Measurements from ENCODE around the gene FHIT.
A peak's percentile ranks its signal among the peaks of the same experiment; 100 is the strongest.

The FHIT gene

GRCh38 chr3:61043156-61043555 is 208.1 kb downstream of the FHIT start:
- H3K4me3 ChIP-seq (ENCODE audit: low read depth, low read length), result no peak overlapping the region
- TF ChIP-seq, protein P1, sequence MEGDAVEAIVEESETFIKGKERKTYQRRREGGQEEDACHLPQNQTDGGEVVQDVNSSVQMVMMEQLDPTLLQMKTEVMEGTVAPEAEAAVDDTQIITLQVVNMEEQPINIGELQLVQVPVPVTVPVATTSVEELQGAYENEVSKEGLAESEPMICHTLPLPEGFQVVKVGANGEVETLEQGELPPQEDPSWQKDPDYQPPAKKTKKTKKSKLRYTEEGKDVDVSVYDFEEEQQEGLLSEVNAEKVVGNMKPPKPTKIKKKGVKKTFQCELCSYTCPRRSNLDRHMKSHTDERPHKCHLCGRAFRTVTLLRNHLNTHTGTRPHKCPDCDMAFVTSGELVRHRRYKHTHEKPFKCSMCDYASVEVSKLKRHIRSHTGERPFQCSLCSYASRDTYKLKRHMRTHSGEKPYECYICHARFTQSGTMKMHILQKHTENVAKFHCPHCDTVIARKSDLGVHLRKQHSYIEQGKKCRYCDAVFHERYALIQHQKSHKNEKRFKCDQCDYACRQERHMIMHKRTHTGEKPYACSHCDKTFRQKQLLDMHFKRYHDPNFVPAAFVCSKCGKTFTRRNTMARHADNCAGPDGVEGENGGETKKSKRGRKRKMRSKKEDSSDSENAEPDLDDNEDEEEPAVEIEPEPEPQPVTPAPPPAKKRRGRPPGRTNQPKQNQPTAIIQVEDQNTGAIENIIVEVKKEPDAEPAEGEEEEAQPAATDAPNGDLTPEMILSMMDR (conservative IDR thresholded peaks at IDR 0.05; ENCODE audit: low read depth, low read length), result no peak
- no peak for DNase-seq (ENCODE audit: low read depth)

GRCh38 chr3:61040618-61041017 is 210.6 kb downstream of the FHIT start:
- H3K4me3 ChIP-seq (ENCODE audit: low read depth, low read length), result no peak overlapping the region
- TF ChIP-seq, protein P1 (conservative IDR thresholded peaks at IDR 0.05; ENCODE audit: low read depth, low read length), result no peak
- no peak for DNase-seq (ENCODE audit: low read depth)

- TF ChIP-seq, protein P1 (conservative IDR thresholded peaks at IDR 0.05; ENCODE audit: low read depth, low read length), result no peak
- H3K4me3 ChIP-seq (ENCODE audit: low read depth, low read length), result no peak overlapping the region
- DNase-seq (ENCODE audit: low read depth), result no peak
These were observed 215.7 kb downstream of the FHIT start for GRCh38 chr3:61035573-61035972.

DNA sequence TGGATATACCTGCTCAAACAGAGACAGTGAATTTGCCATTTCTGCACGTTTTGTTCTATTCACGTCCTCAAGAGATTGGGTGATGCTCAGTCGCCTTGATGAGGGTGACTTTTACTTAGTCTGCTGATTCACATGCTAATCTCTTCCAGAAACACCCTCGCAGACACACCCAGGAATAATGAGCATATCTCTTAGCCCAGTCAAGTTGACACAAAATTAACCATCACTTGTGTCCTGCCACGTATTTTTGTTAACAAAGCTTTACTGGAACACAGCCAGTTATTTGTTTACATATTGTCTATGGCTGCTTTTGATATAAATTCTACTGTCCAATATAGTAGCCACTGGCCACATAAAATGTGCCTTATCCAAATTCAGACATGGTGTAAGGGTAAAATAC is 218.3 kb downstream of the FHIT start:
- no peak overlapping the region for H3K4me3 ChIP-seq (ENCODE audit: low read depth, low read length)
- TF ChIP-seq, protein P1 (conservative IDR thresholded peaks at IDR 0.05; ENCODE audit: low read depth, low read length), result no peak
- DNase-seq (ENCODE audit: low read depth), result no peak

GRCh38 chr3:61031503-61031902 is 219.7 kb downstream of the FHIT start:
- H3K4me3 ChIP-seq (ENCODE audit: low read depth, low read length), result no peak overlapping the region
- TF ChIP-seq, protein P1 (conservative IDR thresholded peaks at IDR 0.05; ENCODE audit: low read depth, low read length), result no peak
- no peak for DNase-seq (ENCODE audit: low read depth)

GRCh38 chr3:61030469-61031035 is 220.7 kb downstream of the FHIT start:
- peak; percentile 43 for DNase-seq (ENCODE audit: low read depth)
- H3K4me3 ChIP-seq (ENCODE audit: low read depth, low read length), result no peak overlapping the region
- TF ChIP-seq, protein P1 (conservative IDR thresholded peaks at IDR 0.05; ENCODE audit: low read depth, low read length), result no peak

DNA sequence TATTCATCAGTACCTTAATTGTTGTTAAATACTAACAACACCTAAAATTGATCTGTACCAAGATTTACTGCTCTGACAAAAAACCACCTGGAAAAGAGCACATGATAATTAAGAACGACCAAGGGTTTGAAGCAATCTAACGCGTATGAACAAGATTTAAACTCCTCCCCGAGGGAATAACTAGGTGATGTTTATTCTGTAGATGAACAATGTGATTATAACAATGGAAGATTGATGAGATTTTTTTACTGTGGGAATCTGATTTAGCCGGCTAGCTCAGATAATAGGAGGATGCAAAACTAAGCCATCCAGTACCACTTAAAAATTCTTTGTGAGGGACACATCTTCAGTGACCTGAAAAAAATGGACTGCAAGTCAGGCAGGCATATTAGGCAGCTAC is 222.1 kb downstream of the FHIT start:
- no peak for DNase-seq (ENCODE audit: low read depth)
- TF ChIP-seq, protein P1 (conservative IDR thresholded peaks at IDR 0.05; ENCODE audit: low read depth, low read length), result no peak
- no peak overlapping the region for H3K4me3 ChIP-seq (ENCODE audit: low read depth, low read length)
